DMS114 treated with DMSO at 0.1 percent for 48 hours (cell line): Measurements from ENCODE around the gene KRT81.
"Not testable (repeated sequence)": the region's sequence is repeated elsewhere in the genome, so short reads cannot be mapped to it uniquely, and the experiment has no call there.

Experiments
- DNase-seq: peaks from one replicate; lab custom pipeline; 2025; ENCODE audit not compliant: unreplicated experiment; lab: John Stamatoyannopoulos, UW

KRT81 gene

GRCh38 chr12:52256584-52256935 is 34.8 kb downstream of the KRT81 start:
- no peak for DNase-seq

- DNase-seq = no peak
Measured at GRCh38 chr12:52255926-52256583, 35.3 kb downstream of the KRT81 start.

GRCh38 chr12:52254965-52255751 is 36.2 kb downstream of the KRT81 start:
- DNase-seq = no peak

GRCh38 chr12:52254180-52254964 is 37.0 kb downstream of the KRT81 start:
- no peak for DNase-seq

- no peak for DNase-seq
Measured at GRCh38 chr12:52253391-52254179, 37.7 kb downstream of the KRT81 start.

- no peak for DNase-seq
Measured at GRCh38 chr12:52252728-52253343, 38.5 kb downstream of the KRT81 start.

- not testable (repeated sequence) for DNase-seq
Measured at GRCh38 chr12:52252175-52252615, 39.1 kb downstream of the KRT81 start.

- DNase-seq = no peak
Measured at GRCh38 chr12:52251367-52252051, 39.8 kb downstream of the KRT81 start.

GRCh38 chr12:52250048-52250990 is 41.0 kb downstream of the KRT81 start:
- DNase-seq = no peak

GRCh38 chr12:52249511-52250047 is 41.8 kb downstream of the KRT81 start:
- DNase-seq = no peak

- DNase-seq = no peak
Measured at GRCh38 chr12:52248541-52249461, 42.5 kb downstream of the KRT81 start.

- DNase-seq = no peak
Measured at GRCh38 chr12:52247622-52248540, 43.5 kb downstream of the KRT81 start.

GRCh38 chr12:52246720-52247621 is 44.4 kb downstream of the KRT81 start:
- no peak for DNase-seq

GRCh38 chr12:52245962-52246569 is 45.3 kb downstream of the KRT81 start:
- DNase-seq = no peak
